C4-2B (cell line): ENCODE data around the gene ST6GAL2.

Source experiments
- H3K27ac ChIP-seq: fragments of 450-650 bp; 2 replicates; pipeline ENCODE4 v1.5.1; 2017
- CTCF ChIP-seq: fragments of 450-650 bp; conservative IDR thresholded peaks from 2 replicates; pipeline ENCODE4 v1.5.1; 2017; ENCODE audit warnings: mild to moderate bottlenecking
- ZFX ChIP-seq: fragments of 450-650 bp; IDR thresholded peaks from 2 replicates; pipeline ENCODE4 v1.6.1; 2017

Gene ST6GAL2

GRCh38 chr2:106859498-106859897, 26.5 kb downstream of the ST6GAL2 start:
- no peak overlapping the region for H3K27ac ChIP-seq
- no peak for TF ChIP-seq ZFX
- TF ChIP-seq CTCF, result no peak

DNA sequence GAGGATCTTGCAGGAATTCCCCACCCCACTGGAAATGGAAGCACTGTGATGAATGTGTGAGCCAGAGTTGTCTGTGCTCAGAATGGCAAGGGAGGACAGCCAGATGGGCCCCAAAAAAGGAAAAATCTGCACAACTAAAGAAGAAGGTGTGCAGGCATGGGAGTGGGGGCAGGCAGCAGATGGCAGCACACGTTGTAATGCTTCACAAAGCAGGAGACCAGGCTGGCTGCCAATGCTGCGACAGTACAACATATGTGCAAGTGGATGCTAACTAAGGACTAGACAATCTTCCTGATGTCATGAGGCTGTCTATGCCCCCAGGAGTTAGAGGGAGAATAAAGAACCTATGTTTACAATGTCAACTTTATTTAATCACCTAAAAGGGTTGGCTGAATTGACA, 27.2 kb downstream of the ST6GAL2 start:
- no peak overlapping the region for H3K27ac ChIP-seq
- TF ChIP-seq CTCF (no peak), ZFX (no peak)

DNA sequence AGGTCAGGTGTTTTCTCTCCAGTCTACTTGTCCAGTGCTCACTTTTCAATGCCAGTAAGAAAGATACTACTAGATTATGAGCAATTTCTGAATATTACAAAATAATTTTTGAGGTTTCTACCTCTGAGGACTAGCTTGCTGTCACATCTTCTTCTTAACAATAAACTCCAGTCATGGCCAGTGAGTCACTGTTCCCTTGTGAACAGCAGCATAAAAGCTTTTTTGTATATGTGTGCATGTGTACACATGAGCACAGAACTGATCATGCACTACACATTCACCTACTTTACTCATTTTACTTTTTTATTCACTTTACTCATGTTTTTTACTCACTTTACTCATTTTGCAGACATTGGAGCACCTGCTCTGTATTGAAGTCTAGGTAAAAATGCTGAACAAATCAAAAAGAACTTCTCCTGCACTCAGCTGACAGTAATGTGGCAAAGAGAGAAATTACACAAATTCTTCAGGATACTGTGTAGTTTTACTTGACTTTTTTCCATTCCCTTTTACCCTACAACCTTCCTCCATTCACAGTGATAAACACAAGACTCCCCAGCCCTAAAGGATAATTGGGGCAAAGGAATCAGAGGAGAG, 28.0 kb downstream of the ST6GAL2 start:
- H3K27ac ChIP-seq, result no peak overlapping the region
- TF ChIP-seq CTCF (no peak), ZFX (no peak)

GRCh38 chr2:106853631-106854030, 32.3 kb downstream of the ST6GAL2 start:
- TF ChIP-seq CTCF, result no peak
- no peak for TF ChIP-seq ZFX
- H3K27ac ChIP-seq, result no peak overlapping the region

DNA sequence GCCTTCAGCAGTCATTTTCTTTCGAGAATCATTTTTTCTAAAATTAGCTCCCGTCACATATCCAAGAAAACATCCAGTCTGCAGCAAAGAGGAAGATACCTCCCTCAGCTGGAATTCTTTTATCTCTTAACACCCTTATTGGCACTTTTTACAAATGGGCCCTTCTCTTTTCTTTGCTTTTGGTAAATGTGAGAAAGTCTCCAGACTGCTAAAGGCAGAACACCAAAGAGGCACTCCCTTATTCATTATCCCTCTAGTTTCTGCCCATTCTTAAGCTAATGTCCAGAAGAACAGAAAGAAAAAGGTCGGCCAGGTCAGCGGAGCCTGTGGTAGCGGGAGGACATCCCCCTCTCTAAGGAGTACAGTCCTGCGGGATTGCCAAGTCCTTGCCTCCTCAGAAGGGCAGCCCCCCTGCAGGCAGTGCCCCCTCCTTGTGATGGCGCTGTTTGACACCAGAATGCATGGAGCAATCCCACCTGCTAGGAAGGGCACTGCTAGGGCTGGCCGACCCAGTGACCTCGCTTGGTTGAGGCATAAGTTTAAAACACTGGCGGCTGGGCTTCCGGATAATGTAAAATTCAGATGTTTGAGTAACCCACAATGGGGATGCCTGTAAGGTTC, 34.0 kb downstream of the ST6GAL2 start:
- TF ChIP-seq ZFX (no peak), CTCF (no peak)
- H3K27ac ChIP-seq, result no peak overlapping the region

GRCh38 chr2:106851087-106851874, 34.7 kb downstream of the ST6GAL2 start:
- no peak overlapping the region for H3K27ac ChIP-seq
- TF ChIP-seq ZFX (no peak), CTCF (no peak)

GRCh38 chr2:106849253-106849652, 36.7 kb downstream of the ST6GAL2 start:
- TF ChIP-seq ZFX, result no peak
- TF ChIP-seq CTCF, result no peak
- no peak overlapping the region for H3K27ac ChIP-seq
